GM12891 (cell line): Measurements from ENCODE around the gene FAT1. TPM values are rescaled to one million over a fixed set of nuclear protein-coding genes. Genes with fewer than 3 reads are reported as not detected.

ENCODE experiments used
- DNase-seq: peaks from one replicate; pipeline ENCODE4 v3.0.0; 2011; ENCODE audit warnings: low spot score; ENCODE audit not compliant: insufficient read length
- FAIRE-seq: peaks from 2 replicates; lab custom pipeline; 2011; peaks lifted over from hg19 to GRCh38; lab: Jason Lieb, UNC
- PAX5 ChIP-seq: IDR thresholded peaks from 2 replicates; pipeline ENCODE4 v1.6.1; 2011; ENCODE audit warnings: low read length, moderate library complexity, mild to moderate bottlenecking; ENCODE audit not compliant: insufficient read depth, severe bottlenecking
- POLR2A ChIP-seq: IDR thresholded peaks from 2 replicates; pipeline ENCODE4 v1.6.1; 2011; ENCODE audit warnings: low read depth, low read length, control low read depth
- POLR2AphosphoS5 ChIP-seq: IDR thresholded peaks from 2 replicates; pipeline ENCODE4 v1.6.1; 2011; ENCODE audit warnings: low read depth, low read length, control low read depth
- POU2F2 ChIP-seq: IDR thresholded peaks from 2 replicates; pipeline ENCODE4 v1.6.1; 2011; ENCODE audit warnings: low read depth, mild to moderate bottlenecking, control low read depth, low read length, moderate library complexity
- SPI1 ChIP-seq: IDR thresholded peaks from 2 replicates; pipeline ENCODE4 v1.6.1; 2011; ENCODE audit warnings: low read depth, low read length, control low read depth
- TAF1 ChIP-seq: IDR thresholded peaks from 2 replicates; pipeline ENCODE4 v1.6.1; 2011; ENCODE audit warnings: low read depth, low read length, control low read depth
- polyA plus RNA-seq: library from polyadenylated mRNA; unstranded; fragments of >200 nt; gene quantifications from one replicate; pipeline ENCODE4 v1.2.1, GENCODE V29; 2012; ENCODE audit warnings: low read depth, missing spikeins, inconsistent platforms; ENCODE audit not compliant: missing spikeins

Gene FAT1
- 0.04 TPM for polyA plus RNA-seq

- TF ChIP-seq POLR2AphosphoS5 (no peak), POLR2A (no peak), PAX5 (no peak), SPI1 (no peak), TAF1 (no peak), POU2F2 (no peak)
- DNase-seq: peak; percentile 15
- FAIRE-seq: no peak
Observed at GRCh38 chr4:186723292-186724057, at the start of gene FAT1. TSS of gene FAT1 (minus strand) at chr4:186723856. CDS start at chr4:186709827, 14,029 bp downstream.

GRCh38 chr4:186772936-186773487 lies 49.4 kb upstream of the FAT1 start:
- FAIRE-seq (no peak), DNase-seq (no peak)
- TF ChIP-seq PAX5 (no peak), POLR2A (no peak), POU2F2 (no peak), TAF1 (no peak), POLR2AphosphoS5 (no peak), SPI1 (no peak)

DNA sequence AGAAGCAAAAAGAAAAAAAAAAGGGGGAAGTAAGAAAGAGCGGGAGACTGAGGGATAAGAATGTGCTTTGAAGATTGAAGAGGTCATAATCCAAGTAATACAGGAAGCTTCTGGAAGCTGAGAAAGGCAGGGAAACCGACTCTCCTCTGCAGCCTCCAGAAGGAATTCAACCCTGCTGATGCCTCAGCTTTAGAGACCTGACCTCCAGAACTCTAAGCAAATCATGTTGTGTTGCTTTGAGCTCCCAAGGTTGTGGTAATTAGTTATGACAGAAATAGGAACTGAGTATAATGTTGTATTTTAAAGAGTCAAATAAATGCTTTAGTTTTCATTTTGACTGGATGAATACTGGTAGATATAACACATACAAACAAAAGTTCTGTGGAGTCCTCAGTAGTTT lies 48.0 kb upstream of the FAT1 start:
- TF ChIP-seq TAF1 (no peak), POU2F2 (no peak), POLR2A (no peak), POLR2AphosphoS5 (no peak), PAX5 (no peak), SPI1 (no peak)
- FAIRE-seq: no peak
- no peak for DNase-seq

- TF ChIP-seq POLR2A (no peak), SPI1 (no peak), PAX5 (no peak), POU2F2 (no peak), POLR2AphosphoS5 (no peak), TAF1 (no peak)
- DNase-seq (no peak), FAIRE-seq (no peak)
Observed at GRCh38 chr4:186770481-186771175, 47.0 kb upstream of the FAT1 start.

GRCh38 chr4:186767794-186768193 lies 44.1 kb upstream of the FAT1 start:
- FAIRE-seq: no peak
- TF ChIP-seq POLR2A (no peak), PAX5 (no peak), POU2F2 (no peak), POLR2AphosphoS5 (no peak), SPI1 (no peak), TAF1 (no peak)
- DNase-seq: no peak

GRCh38 chr4:186765673-186766546 lies 42.3 kb upstream of the FAT1 start:
- no peak for DNase-seq
- FAIRE-seq: no peak

DNA sequence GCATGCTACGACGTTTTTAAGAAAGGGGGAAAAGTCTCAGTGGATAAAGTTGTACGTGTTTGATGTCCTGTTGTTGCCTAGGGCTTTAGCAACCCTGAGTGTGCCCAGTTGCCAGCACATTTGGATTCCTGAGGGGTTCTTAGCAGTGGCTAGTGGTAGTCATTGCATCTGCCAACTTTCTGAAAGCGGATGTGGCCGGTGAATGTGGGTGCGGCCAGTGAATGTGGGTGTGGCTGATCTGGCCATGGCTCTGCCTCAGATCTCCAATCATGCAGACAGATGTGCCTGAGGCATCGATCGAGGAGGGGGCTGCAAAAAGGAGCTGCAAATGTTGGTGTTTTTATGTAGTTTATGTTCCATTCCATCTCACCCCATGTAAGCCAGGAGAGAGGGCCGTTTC lies 41.5 kb upstream of the FAT1 start:
- FAIRE-seq: no peak
- TF ChIP-seq POLR2A (no peak), TAF1 (no peak), PAX5 (no peak), POU2F2 (no peak), SPI1 (no peak), POLR2AphosphoS5 (no peak)
- DNase-seq: no peak

More at GRCh38 chr4:186765673-186766546, 42.3 kb upstream of the FAT1 start:
- TF ChIP-seq TAF1: no peak

GRCh38 chr4:186764457-186764856 lies 40.8 kb upstream of the FAT1 start:
- DNase-seq (no peak), FAIRE-seq (no peak)
- TF ChIP-seq POLR2A: no peak
- no peak for TF ChIP-seq POLR2AphosphoS5
- TF ChIP-seq SPI1: no peak
- TF ChIP-seq POU2F2: no peak
- no peak for TF ChIP-seq TAF1
- TF ChIP-seq PAX5: no peak

- FAIRE-seq (no peak), DNase-seq (no peak)
- TF ChIP-seq POU2F2: no peak
Observed at GRCh38 chr4:186762865-186763264, 39.2 kb upstream of the FAT1 start.
